Measurements from ENCODE around the gene TOM1L2. TPM values are rescaled to one million over a fixed set of nuclear protein-coding genes. Genes with fewer than 3 reads are reported as not detected.

TOM1L2 gene
- total RNA-seq, 1 experiment from 2014 or later = 45.2 TPM

DNA sequence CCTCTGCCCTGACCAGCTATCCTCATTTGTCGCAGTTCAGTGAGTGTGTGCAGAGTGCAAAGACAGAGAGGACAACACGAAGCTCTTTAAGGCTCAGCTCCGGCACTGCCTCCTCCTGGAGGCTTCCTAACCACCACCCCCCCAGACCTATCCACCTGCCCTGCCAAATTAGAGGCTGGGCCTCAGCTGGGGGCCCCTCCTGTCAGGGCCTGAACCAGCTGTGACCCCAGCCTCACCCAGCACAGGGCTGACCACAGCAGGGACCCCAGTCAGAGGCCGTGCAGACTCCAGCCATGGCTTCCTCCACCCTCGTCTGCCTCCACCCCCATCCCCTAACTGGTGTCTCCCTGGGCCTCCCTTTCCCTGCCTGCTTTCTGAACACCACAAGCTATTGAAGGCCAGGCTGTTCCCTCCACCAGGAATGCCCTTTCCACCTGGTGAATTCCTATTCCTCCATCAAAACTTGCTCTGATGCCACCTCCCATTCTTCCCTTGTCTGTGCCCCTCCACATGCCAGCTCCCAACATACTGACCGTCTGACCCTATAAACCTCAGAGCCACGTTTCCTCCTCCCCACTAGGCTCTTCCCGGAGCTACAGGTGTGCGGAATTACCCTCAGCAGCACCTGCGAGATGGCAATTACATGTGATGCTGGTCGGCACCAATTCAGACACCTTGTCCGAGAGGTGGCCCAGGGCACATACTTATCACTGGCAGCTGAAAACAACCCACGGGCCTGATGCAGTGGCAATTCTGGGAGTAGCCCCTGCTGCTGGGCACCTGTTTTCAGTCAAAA is 144.2 kb downstream of the TOM1L2 start:
- no peak for ATAC-seq
- Histone ChIP-seq H3K27ac (ENCODE audit: low read length) (peak overlapping the region; percentile 51; the same call in 1 of the 2 replicates), H3K36me3 (ENCODE audit: control insufficient read depth, insufficient read depth, low read length) (0 out of 2 replicates have a peak, but pooled peaks cover 2% of the 10 kb centered on the region), H3K4me1 (ENCODE audit: control insufficient read depth, insufficient read depth, low read length) (peaks cover 53% of the 10 kb centered on the region), H3K9me3 (ENCODE audit: control insufficient read depth, insufficient read depth, low read depth, low read length) (no peaks in the 10 kb centered on the region), H3K4me3 (ENCODE audit: low read depth in 2 of 2, low read length in 2 of 2) (no peak overlapping the region), H3K27me3 (ENCODE audit: control insufficient read depth, insufficient read depth, low read length) (no peaks in the 10 kb centered on the region)
- no TSS peak for BruUV-seq (replicated peaks)
- ChIA-PET CTCF (no interaction called here), POLR2A (interaction anchor here (1.9 to 2.6 kb wide), 2 partner anchors 8 to 10 kb away, joined by 7 to 8 read pairs; no protein-coding TSS in a partner anchor)
- intact Hi-C loops (cut with micrococcal nuclease; ENCODE audit: unreplicated experiment) = loop anchor here (10.0 kb wide), 1 partner anchor 207 kb away; the partner anchor contains the start of genes ATPAF2 and GID4
- TF ChIP-seq SIN3A (IDR thresholded peaks at IDR 0.05; ENCODE audit: borderline replicate concordance, insufficient read depth, low read depth, low read length) = no peak
- TF ChIP-seq TCF7L2 (IDR thresholded peaks at IDR 0.05; ENCODE audit: low read depth, low read length) = no peak
- TF ChIP-seq, protein P1, sequence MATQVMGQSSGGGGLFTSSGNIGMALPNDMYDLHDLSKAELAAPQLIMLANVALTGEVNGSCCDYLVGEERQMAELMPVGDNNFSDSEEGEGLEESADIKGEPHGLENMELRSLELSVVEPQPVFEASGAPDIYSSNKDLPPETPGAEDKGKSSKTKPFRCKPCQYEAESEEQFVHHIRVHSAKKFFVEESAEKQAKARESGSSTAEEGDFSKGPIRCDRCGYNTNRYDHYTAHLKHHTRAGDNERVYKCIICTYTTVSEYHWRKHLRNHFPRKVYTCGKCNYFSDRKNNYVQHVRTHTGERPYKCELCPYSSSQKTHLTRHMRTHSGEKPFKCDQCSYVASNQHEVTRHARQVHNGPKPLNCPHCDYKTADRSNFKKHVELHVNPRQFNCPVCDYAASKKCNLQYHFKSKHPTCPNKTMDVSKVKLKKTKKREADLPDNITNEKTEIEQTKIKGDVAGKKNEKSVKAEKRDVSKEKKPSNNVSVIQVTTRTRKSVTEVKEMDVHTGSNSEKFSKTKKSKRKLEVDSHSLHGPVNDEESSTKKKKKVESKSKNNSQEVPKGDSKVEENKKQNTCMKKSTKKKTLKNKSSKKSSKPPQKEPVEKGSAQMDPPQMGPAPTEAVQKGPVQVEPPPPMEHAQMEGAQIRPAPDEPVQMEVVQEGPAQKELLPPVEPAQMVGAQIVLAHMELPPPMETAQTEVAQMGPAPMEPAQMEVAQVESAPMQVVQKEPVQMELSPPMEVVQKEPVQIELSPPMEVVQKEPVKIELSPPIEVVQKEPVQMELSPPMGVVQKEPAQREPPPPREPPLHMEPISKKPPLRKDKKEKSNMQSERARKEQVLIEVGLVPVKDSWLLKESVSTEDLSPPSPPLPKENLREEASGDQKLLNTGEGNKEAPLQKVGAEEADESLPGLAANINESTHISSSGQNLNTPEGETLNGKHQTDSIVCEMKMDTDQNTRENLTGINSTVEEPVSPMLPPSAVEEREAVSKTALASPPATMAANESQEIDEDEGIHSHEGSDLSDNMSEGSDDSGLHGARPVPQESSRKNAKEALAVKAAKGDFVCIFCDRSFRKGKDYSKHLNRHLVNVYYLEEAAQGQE (IDR thresholded peaks at IDR 0.05; ENCODE audit: insufficient read depth in 1 of 2, low read depth in 2 of 2, low read length in 1 of 2) = no peak
- no peak for TF ChIP-seq POLR2AphosphoS5 (IDR thresholded peaks at IDR 0.05; ENCODE audit: low read depth, low read length)
- TF ChIP-seq, protein P2, sequence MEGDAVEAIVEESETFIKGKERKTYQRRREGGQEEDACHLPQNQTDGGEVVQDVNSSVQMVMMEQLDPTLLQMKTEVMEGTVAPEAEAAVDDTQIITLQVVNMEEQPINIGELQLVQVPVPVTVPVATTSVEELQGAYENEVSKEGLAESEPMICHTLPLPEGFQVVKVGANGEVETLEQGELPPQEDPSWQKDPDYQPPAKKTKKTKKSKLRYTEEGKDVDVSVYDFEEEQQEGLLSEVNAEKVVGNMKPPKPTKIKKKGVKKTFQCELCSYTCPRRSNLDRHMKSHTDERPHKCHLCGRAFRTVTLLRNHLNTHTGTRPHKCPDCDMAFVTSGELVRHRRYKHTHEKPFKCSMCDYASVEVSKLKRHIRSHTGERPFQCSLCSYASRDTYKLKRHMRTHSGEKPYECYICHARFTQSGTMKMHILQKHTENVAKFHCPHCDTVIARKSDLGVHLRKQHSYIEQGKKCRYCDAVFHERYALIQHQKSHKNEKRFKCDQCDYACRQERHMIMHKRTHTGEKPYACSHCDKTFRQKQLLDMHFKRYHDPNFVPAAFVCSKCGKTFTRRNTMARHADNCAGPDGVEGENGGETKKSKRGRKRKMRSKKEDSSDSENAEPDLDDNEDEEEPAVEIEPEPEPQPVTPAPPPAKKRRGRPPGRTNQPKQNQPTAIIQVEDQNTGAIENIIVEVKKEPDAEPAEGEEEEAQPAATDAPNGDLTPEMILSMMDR (IDR thresholded peaks at IDR 0.05) = no peak
- in situ Hi-C loops (cut with HindIII; ENCODE audit: low pct_unique_long_range_greater_than_20kb, low sequenced_read_pairs) = no loop called here
- no peak for DNase-seq (ENCODE audit: low read depth, low spot score)

DNA sequence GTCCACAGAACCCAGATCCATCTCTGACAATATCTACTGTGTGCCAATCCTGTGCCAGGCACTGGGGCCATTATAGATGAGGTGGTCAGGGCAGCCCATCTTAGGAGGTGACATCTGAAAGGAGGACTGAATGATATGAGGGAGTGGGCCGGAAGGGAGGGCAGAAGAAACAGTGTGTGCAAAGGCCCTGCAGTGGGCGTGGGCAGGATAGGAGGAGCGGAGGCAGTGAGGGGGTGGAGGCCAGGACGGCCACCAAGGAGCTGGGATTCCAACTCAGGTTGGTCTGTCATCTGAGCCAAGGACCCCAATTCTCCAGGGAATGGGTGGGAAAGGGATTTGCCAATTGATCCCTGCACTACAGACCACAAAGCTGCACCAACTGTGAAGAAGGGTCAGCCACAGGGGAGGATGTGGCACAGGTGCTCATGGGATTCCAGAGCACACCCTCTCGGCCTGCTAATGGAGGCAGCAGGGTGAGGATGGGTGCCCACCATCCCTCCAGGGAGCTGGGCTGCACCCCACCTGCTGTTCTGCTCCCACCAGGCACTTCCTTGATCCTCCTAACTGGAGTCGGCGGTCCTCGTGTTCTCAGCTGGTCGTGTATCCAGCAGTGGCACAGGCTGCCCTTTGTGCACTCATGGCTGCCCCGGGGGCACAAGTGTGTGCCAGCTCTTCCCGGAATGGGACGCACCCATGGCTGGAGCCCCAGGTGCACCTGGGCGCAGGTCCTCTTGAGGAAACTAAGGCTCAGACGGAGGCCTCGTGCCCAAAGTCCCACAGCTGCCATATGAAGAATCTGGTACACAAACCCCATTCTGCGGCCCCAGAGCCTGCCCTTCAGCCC is 145.0 kb downstream of the TOM1L2 start:
- in situ Hi-C loops (cut with HindIII; ENCODE audit: low pct_unique_long_range_greater_than_20kb, low sequenced_read_pairs) (no loop called here), intact Hi-C loops (cut with micrococcal nuclease; ENCODE audit: unreplicated experiment) (loop anchor here (10.0 kb wide), 1 partner anchor 208 kb away; the partner anchor contains the start of genes ATPAF2 and GID4)
- ATAC-seq = no peak
- TF ChIP-seq, protein P1 (IDR thresholded peaks at IDR 0.05; ENCODE audit: insufficient read depth in 1 of 2, low read depth in 2 of 2, low read length in 1 of 2) = no peak
- TF ChIP-seq SIN3A (IDR thresholded peaks at IDR 0.05; ENCODE audit: borderline replicate concordance, insufficient read depth, low read depth, low read length) (no peak), POLR2AphosphoS5 (IDR thresholded peaks at IDR 0.05; ENCODE audit: low read depth, low read length) (no peak), TCF7L2 (IDR thresholded peaks at IDR 0.05; ENCODE audit: low read depth, low read length) (no peak)
- TF ChIP-seq, protein P2 (IDR thresholded peaks at IDR 0.05) = no peak
- Histone ChIP-seq H3K4me3 (ENCODE audit: low read depth in 2 of 2, low read length in 2 of 2) (no peak overlapping the region), H3K27ac (ENCODE audit: low read length) (peak overlapping the region; percentile 81), H3K27me3 (ENCODE audit: control insufficient read depth, insufficient read depth, low read length) (no peaks in the 10 kb centered on the region), H3K9me3 (ENCODE audit: control insufficient read depth, insufficient read depth, low read depth, low read length) (no peaks in the 10 kb centered on the region), H3K36me3 (ENCODE audit: control insufficient read depth, insufficient read depth, low read length) (peaks cover 2% of the 10 kb centered on the region; the same call in 1 of the 2 replicates), H3K4me1 (ENCODE audit: control insufficient read depth, insufficient read depth, low read length) (peaks cover 62% of the 10 kb centered on the region)
- BruUV-seq (replicated peaks) = no TSS peak
- DNase-seq (ENCODE audit: low read depth, low spot score) = no peak
- ChIA-PET POLR2A (interaction anchor here (0.7 to 2.6 kb wide), 3 partner anchors 9 to 11 kb away, joined by 7 to 8 read pairs (median 7); no protein-coding TSS in a partner anchor), CTCF (interaction anchor here (0.6 kb wide), 1 partner anchor 15 kb away, joined by 3 read pairs; no protein-coding TSS in a partner anchor)

Measured in Panc1 (cell line).